Brain pericyte (primary cell): ENCODE results near the gene GRIK4.
"Not testable (repeated sequence)": the region's sequence is repeated elsewhere in the genome, so short reads cannot be mapped to it uniquely, and the experiment has no call there.

Experiments
- DNase-seq: peaks from one replicate; pipeline ENCODE4 v3.0.0-alpha.2; 2012; ENCODE audit warnings: low read depth, low spot score

GRIK4 gene, protein sequence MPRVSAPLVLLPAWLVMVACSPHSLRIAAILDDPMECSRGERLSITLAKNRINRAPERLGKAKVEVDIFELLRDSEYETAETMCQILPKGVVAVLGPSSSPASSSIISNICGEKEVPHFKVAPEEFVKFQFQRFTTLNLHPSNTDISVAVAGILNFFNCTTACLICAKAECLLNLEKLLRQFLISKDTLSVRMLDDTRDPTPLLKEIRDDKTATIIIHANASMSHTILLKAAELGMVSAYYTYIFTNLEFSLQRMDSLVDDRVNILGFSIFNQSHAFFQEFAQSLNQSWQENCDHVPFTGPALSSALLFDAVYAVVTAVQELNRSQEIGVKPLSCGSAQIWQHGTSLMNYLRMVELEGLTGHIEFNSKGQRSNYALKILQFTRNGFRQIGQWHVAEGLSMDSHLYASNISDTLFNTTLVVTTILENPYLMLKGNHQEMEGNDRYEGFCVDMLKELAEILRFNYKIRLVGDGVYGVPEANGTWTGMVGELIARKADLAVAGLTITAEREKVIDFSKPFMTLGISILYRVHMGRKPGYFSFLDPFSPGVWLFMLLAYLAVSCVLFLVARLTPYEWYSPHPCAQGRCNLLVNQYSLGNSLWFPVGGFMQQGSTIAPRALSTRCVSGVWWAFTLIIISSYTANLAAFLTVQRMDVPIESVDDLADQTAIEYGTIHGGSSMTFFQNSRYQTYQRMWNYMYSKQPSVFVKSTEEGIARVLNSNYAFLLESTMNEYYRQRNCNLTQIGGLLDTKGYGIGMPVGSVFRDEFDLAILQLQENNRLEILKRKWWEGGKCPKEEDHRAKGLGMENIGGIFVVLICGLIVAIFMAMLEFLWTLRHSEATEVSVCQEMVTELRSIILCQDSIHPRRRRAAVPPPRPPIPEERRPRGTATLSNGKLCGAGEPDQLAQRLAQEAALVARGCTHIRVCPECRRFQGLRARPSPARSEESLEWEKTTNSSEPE

DNA sequence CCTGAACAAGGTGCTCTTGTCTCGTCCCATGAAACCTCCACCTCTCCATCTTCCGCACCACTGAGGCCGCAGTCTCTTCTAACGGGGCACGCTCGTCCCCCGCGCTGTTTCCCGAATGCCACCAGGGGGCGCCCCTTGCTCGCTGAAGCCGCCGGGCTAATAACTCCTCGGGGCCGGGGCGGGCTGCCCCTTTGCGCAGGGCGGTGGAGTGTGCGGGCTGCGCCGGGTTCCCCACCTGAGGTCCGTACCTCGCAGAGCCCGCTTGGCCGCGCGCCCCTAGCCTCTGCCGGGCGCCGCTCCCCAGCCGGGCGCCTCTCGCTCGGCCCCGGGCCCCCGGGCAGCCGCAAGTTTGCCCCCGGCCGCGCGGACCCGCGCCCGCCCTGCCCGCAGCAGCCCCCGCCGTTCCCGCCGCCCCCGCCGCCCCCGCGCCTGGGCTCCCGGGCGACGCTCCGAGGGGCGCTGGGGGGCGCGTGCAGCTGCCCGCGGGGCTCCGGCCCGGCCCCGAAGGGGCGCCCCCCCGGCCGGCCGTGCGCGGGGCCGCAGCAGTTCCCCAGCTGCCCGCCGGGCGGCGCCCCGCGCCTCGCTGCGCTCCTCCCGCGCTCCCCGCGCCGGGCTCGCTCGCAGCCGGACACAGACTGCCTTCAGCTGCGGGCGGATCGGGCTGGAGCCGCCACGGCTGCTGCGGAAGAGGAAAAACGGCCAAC, at the start of gene GRIK4:
GRIK4 (plus strand) TSS at position 633 of the 704 bp plus-strand sequence. CDS start 148,571 bp downstream, outside the sequence.
- DNase-seq = no peak

DNA sequence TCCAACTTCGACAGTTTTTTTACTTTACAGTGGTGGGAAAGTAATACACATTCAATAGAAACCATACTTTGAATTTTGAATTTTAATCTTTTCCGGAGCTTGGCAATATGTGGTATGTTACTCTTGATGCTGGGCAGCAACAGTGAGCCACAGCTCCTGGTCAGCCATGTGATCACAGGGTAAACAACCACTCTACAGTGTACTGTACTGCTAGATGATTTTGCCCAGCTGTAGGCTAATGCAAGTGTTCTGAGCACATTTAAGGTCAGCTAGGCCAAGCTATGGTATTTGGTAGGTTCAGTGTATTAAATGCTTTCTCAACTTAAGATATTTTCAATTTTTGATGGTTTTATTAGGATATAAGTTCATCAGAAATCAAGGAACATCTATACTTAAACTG, 48.7 kb upstream of the GRIK4 start:
- DNase-seq = no peak

DNA sequence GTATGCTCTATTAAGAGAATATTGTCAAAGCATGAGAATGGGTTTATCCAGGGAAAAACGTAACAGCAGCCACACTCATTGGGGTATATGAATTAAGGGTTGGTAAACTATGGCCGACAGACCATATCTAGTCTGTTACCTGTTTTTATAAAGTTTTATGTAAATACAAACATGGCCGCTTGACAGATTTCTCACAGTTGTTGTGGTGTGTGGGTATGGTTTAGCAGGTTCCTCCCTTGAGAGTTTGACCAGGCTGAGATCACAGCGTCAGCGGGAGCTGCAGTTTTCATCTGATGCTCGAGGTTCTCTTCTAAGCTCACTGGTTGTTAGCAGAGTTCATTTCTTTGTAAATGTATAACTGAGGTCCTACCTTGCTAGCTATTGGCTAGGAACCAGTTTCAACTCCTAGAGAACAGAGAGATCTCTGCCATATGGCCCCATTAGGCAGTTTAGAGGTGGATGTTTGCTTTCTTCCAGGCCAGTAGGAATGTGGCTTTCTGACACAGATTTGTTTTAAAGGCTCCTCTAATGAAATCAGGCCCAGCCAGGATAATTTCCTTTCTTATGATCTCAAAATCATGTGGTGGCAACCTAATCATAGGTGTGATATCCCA, 45.5 kb upstream of the GRIK4 start:
- no peak for DNase-seq

DNA sequence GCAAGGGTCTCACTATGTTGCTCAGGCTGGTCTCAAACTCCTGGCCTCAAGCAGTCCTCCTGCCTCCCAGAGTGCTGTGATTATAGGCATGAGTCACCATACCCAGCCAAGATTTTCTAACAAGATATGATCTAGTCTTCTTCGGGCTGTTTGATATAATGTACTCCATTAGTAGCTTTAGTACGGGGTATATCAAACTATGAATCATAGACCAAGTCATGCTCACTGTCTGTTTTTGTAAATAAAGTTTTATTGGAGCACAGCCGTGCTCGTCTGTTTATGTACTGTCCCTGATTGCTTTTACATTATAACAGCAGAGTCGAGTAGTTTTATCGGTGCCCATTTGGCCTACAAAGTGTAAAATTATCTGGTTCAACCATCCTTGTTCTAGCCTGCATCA, 43.9 kb upstream of the GRIK4 start:
- no peak for DNase-seq

DNA sequence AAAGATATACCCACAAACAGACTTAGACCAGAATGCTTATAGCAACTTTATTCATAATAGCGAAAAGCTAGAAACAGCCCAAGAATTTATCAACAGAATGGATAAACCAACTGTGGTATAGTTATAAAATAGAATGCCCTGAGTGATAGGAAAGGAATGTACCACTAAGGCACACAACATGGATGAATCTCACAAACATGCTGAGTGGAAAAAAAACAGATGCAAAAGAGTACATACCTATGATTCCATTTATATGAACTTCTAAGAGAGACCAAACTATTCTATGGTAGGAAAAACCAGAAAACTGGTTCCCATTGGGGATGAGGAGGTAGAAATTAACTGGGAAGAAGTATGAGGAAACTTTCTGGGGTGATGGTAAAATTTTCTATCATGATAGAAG, 40.4 kb upstream of the GRIK4 start:
- DNase-seq = no peak

DNA sequence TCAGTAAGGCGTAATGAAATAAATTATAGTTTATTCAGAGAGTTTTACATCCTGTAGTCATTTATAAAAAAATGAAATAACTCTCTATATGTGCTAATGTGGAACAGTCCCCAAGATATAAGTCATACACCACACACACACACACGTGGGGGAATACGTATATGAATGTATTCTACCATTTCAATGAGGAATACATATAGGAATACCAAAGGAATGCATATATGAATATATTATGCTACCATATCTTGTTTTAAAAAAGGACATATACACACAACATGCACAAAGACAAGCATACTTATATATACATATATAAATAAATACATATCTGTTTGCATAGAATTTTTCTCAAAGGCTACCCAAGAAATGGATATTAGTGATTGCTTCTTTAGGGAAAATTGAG, 39.6 kb upstream of the GRIK4 start:
- no peak for DNase-seq

DNA sequence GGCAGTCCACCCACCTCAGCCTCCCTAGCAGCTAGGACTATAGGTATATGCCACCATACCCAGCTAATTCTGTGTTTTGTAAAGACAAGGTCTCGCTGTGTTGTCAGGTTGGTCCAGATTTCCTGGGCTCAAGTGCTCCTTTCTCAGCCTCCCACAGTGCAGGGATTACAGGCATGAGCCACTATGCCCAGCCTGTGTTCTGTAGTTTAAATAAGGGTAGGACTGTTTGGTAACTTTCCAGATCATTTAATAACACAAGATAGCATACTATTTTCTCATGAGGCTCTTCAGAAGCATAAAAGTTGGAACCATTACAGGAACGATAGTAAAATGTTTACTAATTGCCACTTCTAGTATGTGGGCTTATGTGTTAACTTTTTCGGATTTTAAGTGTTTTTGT, 38.0 kb upstream of the GRIK4 start:
- no peak for DNase-seq

DNA sequence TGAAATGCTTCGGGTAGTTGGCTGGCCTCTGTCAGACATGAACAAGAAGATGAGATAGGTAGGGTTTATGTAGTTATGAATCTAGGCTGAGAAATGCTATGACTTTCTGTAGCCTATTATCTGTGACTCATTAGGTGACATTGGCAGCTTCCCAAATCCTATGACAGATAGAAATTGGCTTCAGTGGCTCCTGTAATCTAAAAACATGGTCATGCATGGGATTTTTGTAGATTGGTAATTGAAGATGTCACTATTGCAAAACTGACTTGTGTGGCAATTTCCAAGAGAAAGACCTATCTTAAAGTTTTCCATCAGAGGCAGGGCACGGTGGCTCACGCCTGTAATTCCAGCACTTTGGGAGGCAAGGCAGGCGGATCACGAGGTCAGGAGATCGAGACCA, 29.4 kb upstream of the GRIK4 start:
- no peak for DNase-seq

DNA sequence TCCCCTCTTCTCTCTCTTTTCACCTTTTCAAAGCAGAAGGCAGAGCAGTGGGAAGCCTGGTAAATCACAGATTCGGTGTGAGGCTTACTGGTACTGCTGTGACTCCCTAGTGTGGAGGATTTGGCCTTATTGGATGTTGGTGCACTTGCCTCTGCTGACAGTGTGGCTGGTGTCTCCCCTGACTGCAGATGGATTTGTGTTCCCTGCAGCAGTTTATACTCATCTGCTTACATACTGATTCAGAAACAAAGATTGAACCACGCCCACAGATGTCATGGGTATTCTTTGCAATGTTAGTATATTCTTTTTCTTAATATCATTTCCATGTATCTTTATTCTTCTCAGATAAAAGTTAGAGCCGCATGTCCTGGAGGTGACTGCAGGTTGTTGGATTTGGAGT, 26.8 kb upstream of the GRIK4 start:
- DNase-seq = no peak

DNA sequence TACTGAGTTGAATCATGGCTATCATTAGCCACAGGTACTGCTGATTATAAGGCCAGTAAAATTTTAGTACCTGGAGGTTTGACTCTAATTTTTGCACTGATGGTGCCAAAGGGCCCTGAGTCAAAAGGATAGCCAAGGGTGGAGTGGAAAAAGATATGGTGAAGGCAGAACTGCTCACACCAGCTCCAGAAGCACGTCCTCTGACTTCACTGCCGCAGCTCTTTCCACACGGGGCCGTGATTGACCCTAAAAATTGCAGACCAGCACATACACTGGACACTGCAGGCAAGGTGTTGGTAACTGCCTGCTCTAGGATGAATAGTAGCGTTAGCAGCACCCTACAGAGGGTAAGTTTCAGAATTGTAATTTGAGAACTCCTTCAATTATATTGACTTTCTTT, 25.4 kb upstream of the GRIK4 start:
- no peak for DNase-seq

DNA sequence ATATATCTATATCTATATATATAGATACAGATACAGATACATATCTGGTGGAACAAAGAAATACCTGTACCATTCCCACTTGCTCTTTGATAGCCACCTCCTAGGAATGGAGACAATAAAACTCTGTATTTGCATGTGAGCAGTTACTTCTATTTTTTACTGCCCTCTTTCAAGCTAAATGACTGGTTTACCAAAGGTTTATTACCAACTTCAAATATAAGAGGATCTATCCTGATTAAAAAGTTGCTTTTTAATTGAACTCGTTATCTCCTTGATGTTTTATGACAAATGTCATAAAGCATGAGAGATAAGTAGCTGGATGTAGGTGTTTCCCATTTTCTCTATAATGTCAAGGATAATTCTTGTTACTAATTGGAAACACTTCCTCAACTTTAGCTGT, 21.7 kb upstream of the GRIK4 start:
- DNase-seq = no peak

DNA sequence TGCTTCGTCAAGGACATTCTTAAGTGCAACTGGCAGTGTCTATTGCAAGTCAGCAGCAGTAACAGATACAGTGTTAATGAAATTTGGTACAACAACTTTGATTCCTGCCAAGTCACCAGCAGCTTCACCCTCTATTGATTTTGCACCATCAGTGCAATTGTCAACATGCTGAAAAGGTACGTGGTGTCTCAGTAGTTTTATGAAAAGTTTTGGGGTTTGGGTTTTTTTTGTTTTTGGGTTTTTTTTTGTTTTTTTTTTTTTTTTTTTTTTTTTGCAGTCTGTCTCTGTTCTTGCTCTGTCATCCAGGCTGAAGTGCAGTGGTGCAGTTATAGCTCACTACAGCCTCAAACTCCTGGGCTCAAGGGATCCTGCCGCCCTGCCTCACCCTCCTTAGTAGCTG, 19.1 kb upstream of the GRIK4 start:
- no peak for DNase-seq

DNA sequence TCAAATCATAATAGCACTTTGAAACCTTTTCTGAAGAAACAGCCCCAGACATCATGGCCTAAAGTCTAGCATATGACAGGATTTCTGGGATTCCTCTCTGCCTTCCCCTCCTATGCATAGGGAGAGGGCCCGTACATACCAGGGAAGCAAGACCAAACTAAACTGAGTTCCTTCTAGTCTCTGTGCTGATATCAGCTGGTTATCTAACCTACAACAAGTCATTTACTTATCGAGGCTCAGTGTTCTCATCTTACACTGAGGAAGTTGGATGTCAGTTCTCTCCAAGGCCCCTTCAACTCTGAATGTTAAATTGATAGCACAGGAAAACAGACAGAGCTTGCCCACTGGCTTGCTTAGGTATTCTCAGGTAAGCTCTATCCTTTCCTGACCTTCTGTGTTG, 17.0 kb upstream of the GRIK4 start:
- DNase-seq = no peak

DNA sequence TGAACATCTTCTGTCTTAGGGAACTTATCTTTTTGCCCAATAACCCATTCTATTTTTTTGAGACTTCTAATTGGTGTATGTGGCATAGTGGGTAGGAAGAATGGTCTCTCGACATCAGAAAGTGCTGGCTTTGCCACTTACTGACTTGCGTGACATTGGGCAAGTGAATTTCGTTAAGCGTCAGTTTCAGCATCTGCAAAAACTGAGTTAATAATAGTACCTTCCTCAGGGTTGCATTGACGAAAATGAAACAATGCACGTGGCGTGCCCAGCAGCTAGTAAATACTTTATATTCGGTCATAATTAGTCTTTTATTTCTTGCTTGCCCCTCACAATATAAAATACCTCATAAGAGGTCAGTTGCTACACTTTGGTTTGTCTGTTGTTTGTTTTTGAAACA, 12.5 kb upstream of the GRIK4 start:
- no peak for DNase-seq

DNA sequence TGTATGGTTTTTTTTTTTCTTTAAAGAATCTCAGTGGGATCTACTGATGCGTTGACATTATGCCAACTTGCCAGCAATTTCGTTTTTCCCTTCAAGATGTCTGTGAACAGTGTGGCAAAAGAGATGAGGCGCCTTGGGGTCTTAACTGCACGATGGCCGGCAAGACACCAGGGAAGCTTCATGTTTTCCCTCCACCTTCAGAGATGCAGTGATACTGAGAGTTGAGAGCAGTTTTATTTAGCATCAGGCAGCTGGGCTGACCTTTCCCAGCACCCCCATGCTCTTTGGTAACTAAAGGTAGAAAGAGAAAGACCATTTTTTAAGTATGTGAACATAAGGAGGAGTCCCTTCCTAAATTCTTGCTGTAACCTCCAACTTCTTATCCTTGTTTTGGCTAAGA, 11.7 kb upstream of the GRIK4 start:
- DNase-seq = no peak

DNA sequence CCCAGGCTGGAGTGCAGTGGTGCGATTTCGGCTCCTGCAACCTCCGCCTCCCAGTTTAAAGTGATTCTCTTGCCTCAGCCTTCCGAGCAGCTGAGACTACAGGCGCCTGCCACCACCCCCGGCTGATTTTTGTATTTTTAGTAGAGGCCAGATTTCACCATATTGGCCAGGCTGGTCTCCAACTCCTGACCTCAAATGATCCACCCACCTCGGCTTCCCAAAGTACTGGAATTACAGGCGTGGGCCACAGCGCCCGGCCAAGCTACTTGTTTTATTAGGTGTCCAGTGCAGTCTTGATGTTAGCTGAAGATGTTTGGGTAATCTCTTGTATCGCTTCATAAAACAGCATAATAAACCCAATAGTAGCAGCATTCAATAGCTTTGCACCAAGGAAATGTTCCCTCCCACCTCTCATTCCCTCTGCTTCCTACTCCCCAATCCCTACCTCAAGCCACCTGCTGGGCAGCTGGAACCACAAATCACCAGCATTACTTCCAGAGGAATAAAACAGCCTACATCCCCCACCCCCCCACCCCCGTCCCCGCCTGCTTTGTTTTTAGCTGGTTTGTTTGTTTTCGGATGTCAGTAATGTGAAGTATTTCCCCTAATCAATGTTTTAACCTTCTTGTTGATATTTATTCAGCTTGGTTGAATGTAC, 11.0 kb upstream of the GRIK4 start:
- no peak for DNase-seq

DNA sequence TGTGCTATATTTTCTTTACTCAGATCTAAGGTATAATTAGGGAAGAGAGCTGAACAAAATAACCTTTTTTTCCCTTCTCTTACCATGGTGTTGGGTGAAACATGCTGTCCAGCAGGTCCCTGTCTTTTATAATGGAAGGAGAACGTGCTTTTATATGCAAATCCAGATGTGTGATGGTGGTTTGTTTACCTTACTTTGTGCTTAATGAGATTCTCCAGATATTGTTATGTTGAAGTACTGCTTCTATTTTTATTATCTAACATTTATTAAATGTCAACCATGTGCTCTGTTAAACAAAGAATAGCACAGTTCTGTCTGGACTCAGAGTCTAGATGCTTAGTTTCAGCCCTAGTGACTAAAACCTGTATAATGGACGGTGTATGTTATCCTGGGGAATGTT, 10.1 kb upstream of the GRIK4 start:
- no peak for DNase-seq

DNA sequence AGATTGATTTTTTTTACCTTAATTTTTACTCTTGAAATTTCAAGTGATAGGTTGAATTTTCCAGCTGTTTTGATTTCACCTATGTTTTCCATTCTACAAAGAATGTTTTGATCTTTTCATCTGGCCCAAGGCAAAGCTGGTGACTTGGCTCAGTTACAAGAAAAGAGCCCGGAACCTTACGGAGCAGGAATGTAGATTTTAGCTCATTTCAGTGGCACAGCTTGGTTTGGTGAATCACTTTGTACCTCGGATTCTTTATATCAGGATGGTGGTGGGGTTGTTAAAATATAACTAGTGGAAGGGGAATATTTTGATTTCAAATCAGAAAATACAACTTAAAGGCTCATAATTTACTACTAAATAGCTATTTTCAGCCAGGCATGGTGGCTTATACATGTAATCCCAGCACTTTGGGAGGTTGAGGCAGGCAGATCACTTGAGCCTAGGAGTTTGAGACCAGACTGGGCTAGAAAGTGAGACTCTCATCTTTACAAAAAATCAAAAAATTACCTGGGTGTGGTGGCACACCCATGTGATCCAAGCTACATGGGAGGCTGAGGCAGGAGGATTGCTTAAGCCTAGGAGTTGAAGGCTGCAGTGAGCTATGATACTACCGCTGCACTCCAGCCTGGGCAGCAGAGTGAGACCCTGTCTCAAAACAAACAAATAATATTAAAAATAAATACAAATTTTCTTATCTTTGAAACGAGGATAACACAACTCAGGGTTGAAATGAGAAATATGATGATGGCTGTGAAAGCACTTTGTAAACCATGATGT, 9.4 kb upstream of the GRIK4 start:
- DNase-seq = no peak

DNA sequence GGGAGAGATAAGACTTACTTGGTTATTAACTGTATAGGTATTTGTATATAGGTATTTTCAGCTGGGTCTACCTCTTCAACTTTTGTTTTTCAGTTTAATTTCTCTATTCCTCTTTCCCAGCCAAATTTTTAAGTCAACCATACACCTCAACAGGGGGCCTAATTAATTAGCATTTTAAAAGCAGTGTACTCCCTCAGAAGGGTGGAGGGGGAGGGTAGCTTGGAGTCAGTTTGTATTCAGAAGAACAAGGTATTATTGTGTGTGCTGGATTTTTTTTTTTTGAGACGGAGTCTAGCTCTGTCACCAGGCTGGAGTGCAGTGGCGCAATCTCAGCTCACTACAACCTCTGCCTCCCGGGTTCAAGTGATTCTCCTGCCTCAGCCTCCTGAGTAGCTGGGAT, 8.0 kb upstream of the GRIK4 start:
- not testable (repeated sequence) for DNase-seq

DNA sequence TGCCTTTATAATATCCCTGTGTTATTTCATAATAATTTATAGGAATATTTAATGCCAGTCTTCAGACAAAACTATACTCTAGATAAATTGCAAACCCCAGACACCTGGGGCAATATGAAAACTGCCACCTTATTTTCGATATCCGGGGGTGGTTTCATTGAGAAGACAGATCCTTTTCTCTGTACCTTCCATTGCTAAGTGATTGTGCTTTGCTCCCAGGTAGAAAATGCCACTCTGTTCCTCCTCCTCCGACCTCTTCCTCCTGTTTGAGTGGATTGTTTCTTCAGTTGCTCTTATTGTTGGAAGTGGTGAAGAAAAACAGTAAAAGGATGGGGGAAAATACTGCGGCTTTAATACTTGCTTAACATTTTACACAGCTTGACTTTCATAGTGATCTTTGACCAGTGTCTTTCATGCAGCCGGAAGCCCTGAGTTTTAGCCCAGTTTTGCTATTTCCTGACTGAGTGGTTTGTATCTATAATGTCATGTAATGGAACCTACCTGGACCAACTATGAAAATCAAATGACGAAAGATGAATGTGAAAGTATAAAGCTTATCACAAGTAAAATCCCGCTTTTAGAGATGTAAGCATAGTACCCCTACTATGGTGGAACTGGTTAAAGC, 5.6 kb upstream of the GRIK4 start:
- DNase-seq = no peak
